Effector memory CD4-positive, alpha-beta T cell (primary cell): ENCODE measurements around the gene SLC48A1.

Experiments used
- DNase-seq, 3 donors: peaks; one replicate each; pipeline ENCODE4 v3.0.0-alpha.2; 2020
- H3K27ac ChIP-seq: 2 replicates; pipeline ENCODE4 v1.7.0; 2013; ENCODE audit warnings: mild to moderate bottlenecking, low read length, moderate library complexity; ENCODE audit not compliant: insufficient read depth, poor library complexity, severe bottlenecking
- H3K27me3 ChIP-seq: replicated peaks from 2 replicates; pipeline ENCODE4 v1.7.0; 2013; ENCODE audit warnings: mild to moderate bottlenecking, low read length; ENCODE audit not compliant: insufficient read depth, control insufficient read depth, poor library complexity, severe bottlenecking
- H3K36me3 ChIP-seq: 2 replicates; pipeline ENCODE4 v1.7.0; 2013; ENCODE audit warnings: mild to moderate bottlenecking, low read length, moderate library complexity; ENCODE audit not compliant: control insufficient read depth, insufficient read depth
- H3K4me1 ChIP-seq: 2 replicates; pipeline ENCODE4 v1.7.0; 2013; ENCODE audit warnings: low read length, mild to moderate bottlenecking; ENCODE audit not compliant: control insufficient read depth, insufficient read depth, poor library complexity, severe bottlenecking
- H3K4me3 ChIP-seq: 2 replicates; pipeline ENCODE4 v1.7.0; 2013; ENCODE audit warnings: low read length, low read depth, mild to moderate bottlenecking; ENCODE audit not compliant: insufficient read depth, poor library complexity, severe bottlenecking
- H3K9me3 ChIP-seq: 2 replicates; pipeline ENCODE4 v1.7.0; 2013; ENCODE audit warnings: mild to moderate bottlenecking, low read length, moderate library complexity; ENCODE audit not compliant: control insufficient read depth

SLC48A1 gene

DNA sequence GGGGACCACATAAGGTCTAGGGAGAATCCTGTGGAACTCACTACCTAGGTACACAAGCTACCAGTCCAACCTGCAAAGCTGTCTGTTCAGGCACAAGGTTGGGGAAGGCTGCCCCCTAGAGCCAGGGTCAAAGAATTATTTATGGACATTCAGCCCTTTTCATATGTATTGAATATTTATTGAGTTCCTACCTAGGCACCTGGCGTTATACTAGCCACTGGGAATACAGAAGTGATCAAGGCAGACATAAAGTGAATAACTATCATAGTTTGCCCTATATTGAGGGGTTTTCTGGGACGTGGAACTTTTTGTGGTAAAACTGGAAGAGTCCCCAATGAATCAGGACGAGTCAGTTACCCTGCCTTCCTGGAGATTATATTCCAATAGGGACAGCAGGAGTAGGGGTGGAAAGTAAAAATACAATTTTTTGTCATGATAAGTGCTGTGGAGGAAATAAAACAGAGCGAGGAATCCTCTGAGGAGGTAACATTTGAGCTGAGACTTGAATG is 5.8 kb upstream of the SLC48A1 start:
- no peak overlapping the region for H3K27ac ChIP-seq
- no peaks in the 10 kb centered on the region for H3K27me3 ChIP-seq
- DNase-seq = peak; percentile 46 to 56 (median 46)
- no peaks in the 10 kb centered on the region for H3K36me3 ChIP-seq
- H3K4me1 ChIP-seq = peaks cover 3% of the 10 kb centered on the region
- H3K4me3 ChIP-seq = no peak overlapping the region
- H3K9me3 ChIP-seq = no peaks in the 10 kb centered on the region

- H3K4me3 ChIP-seq = no peak overlapping the region
- no peak overlapping the region for H3K27ac ChIP-seq
- no peaks in the 10 kb centered on the region for H3K36me3 ChIP-seq
- no peak for DNase-seq
- H3K4me1 ChIP-seq = peaks cover 3% of the 10 kb centered on the region
- H3K9me3 ChIP-seq = no peaks in the 10 kb centered on the region
- H3K27me3 ChIP-seq = no peaks in the 10 kb centered on the region
These were observed 4.7 kb upstream of the SLC48A1 start for GRCh38 chr12:47768323-47768811.

GRCh38 chr12:47769234-47770085 is 3.6 kb upstream of the SLC48A1 start:
- Histone ChIP-seq H3K4me1 (peaks cover 13% of the 10 kb centered on the region), H3K4me3 (no peak overlapping the region), H3K9me3 (no peaks in the 10 kb centered on the region), H3K36me3 (no peaks in the 10 kb centered on the region), H3K27me3 (no peaks in the 10 kb centered on the region), H3K27ac (no peak overlapping the region)
- DNase-seq = no peak

GRCh38 chr12:47770086-47770726 is 2.8 kb upstream of the SLC48A1 start:
- Histone ChIP-seq H3K27me3 (no peaks in the 10 kb centered on the region), H3K9me3 (no peaks in the 10 kb centered on the region), H3K27ac (no peak overlapping the region), H3K4me1 (peaks cover 13% of the 10 kb centered on the region), H3K4me3 (no peak overlapping the region), H3K36me3 (no peaks in the 10 kb centered on the region)
- no peak for DNase-seq

GRCh38 chr12:47771304-47771703 is 1.7 kb upstream of the SLC48A1 start:
- no peaks in the 10 kb centered on the region for H3K9me3 ChIP-seq
- DNase-seq = no peak
- H3K4me1 ChIP-seq = peaks cover 10% of the 10 kb centered on the region

DNA sequence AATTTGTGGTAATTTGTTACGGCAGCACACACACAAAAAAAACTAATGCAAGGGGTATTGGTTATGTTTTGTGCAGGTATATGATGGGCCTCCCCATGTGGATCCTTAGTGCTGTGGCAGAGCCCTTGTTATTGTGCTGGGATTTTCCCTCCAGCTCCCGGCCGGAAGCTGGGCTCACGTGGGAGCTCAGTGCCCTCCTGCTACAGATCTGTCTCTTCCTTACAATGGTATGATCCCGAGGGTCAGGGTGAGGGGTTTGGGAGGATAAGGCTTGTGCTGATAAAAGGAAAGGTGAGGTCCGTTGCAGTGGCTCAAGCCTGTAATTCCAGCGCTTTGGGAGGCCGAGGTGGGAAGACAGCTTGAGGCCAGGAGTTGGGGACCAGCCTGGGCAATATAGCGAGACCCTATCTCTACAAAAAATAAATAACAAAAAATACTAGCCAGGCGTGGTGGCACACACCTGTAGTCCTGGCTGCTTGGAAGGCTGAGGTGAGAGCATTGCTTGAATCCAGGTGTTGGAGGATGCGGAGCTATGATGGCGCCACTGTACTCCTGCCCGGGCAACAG is 861 bp upstream of the SLC48A1 start:
- Histone ChIP-seq H3K27me3 (no peaks in the 10 kb centered on the region), H3K27ac (no peak overlapping the region), H3K9me3 (no peaks in the 10 kb centered on the region), H3K4me1 (peaks cover 9% of the 10 kb centered on the region), H3K4me3 (peak overlapping the region; percentile 38), H3K36me3 (no peaks in the 10 kb centered on the region)
- no peak for DNase-seq

More at GRCh38 chr12:47771304-47771703, 1.7 kb upstream of the SLC48A1 start:
- Histone ChIP-seq H3K27ac (no peak overlapping the region), H3K36me3 (no peaks in the 10 kb centered on the region), H3K4me3 (no peak overlapping the region), H3K27me3 (no peaks in the 10 kb centered on the region)

DNA sequence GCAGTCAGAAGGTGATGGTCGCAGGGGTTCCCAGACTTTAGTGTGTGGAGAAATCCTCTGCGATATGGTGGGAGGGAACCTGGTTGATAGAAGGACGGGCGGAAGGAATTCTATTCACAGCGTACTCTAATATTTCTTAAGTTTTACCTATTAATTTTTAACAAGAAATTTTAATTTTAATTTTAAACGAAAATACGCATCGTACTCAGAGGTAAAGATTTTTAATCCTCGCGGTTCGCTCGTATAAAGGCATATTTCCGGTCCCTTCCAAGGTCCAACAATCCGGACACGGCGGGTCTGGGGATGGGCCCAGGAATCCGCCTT is 338 bp upstream of the SLC48A1 start:
- H3K4me3 ChIP-seq = peak overlapping the region; percentile 38
- H3K36me3 ChIP-seq = no peaks in the 10 kb centered on the region
- no peak overlapping the region for H3K27ac ChIP-seq
- H3K9me3 ChIP-seq = no peaks in the 10 kb centered on the region
- H3K4me1 ChIP-seq = peaks cover 9% of the 10 kb centered on the region
- H3K27me3 ChIP-seq = no peaks in the 10 kb centered on the region
- DNase-seq = no peak

DNA sequence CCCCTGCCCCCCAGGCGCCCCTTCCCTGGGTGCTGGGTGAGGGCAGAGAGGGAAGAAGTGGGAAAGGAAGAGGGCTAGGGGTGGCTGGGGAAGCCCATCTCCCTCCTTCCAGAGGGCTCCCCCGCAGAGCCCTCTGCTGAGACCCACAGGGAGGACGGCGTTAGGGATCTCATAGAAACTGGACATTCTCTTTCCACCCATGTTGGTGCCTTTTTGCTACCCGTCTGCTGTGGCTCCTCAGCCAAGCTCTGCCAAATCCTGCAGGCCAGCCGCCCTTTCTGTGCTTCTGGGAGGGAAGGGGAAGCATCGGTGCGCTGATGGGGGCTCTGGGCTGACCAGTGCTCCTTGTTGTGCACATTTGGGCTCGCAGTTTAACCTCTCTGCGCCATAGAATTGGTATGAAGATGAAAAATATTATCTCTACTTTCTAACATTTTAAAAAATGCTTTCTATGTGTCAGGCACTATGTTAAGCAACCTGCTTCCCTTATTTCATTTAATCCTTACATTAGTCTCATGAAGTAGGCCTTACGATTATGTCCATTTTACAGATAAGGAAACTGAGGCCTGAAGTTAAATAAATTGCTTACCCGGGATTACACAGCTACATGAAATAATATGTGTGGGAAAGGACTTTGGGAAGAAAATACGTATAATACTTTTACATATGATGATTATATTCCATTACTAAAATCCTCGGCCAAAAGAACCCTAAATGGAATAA is 981 bp downstream of the SLC48A1 start:
- no peak for DNase-seq
- H3K27me3 ChIP-seq = no peaks in the 10 kb centered on the region
- peaks cover 9% of the 10 kb centered on the region for H3K4me1 ChIP-seq
- peak overlapping the region; percentile 59 for H3K27ac ChIP-seq
- peak overlapping the region; percentile 66 for H3K4me3 ChIP-seq
- H3K9me3 ChIP-seq = no peaks in the 10 kb centered on the region
- H3K36me3 ChIP-seq = no peaks in the 10 kb centered on the region

GRCh38 chr12:47774663-47775062 is 1.6 kb downstream of the SLC48A1 start:
- no peak overlapping the region for H3K27ac ChIP-seq
- H3K4me1 ChIP-seq = peaks cover 9% of the 10 kb centered on the region
- H3K9me3 ChIP-seq = no peaks in the 10 kb centered on the region
- H3K27me3 ChIP-seq = no peaks in the 10 kb centered on the region
- H3K36me3 ChIP-seq = no peaks in the 10 kb centered on the region
- no peak for DNase-seq
- H3K4me3 ChIP-seq = no peak overlapping the region
